ENCODE results near the gene C1orf52.
A peak's percentile ranks its signal among the peaks of the same experiment; 100 is the strongest.
"Not testable (repeated sequence)": the region's sequence is repeated elsewhere in the genome, so short reads cannot be mapped to it uniquely, and the experiment has no call there.

Gene C1orf52

GRCh38 chr1:85277802-85278201 lies 18.3 kb upstream of the C1orf52 start:
- no peak for DNase-seq

- no peak for DNase-seq
Observed at GRCh38 chr1:85276978-85277639, 17.6 kb upstream of the C1orf52 start.

- peak; percentile 96 for DNase-seq
Observed at GRCh38 chr1:85276215-85276977, 16.9 kb upstream of the C1orf52 start, which contains the start of gene BCL10. Gene BCL10, minus strand, starts transcription at chr1:85276632. Its CDS starts 280 bp downstream, at chr1:85276352.

GRCh38 chr1:85275701-85276214 lies 16.3 kb upstream of the C1orf52 start:
- DNase-seq = no peak

GRCh38 chr1:85274969-85275453 lies 15.5 kb upstream of the C1orf52 start:
- DNase-seq = no peak

GRCh38 chr1:85273397-85273796 lies 13.9 kb upstream of the C1orf52 start:
- DNase-seq = no peak

GRCh38 chr1:85268801-85269585 lies 9.5 kb upstream of the C1orf52 start:
- no peak for DNase-seq

- DNase-seq = no peak
Observed at GRCh38 chr1:85267313-85267712, 7.9 kb upstream of the C1orf52 start.

- DNase-seq = no peak
Observed at GRCh38 chr1:85264150-85264549, 4.7 kb upstream of the C1orf52 start.

- no peak for DNase-seq
Observed at GRCh38 chr1:85262985-85263384, 3.5 kb upstream of the C1orf52 start.

- DNase-seq = no peak
Observed at GRCh38 chr1:85259912-85260274, 431 bp upstream of the C1orf52 start.

- no peak for DNase-seq
Observed at GRCh38 chr1:85258536-85259117, 835 bp downstream of the C1orf52 start.

- not testable (repeated sequence) for DNase-seq
Observed at GRCh38 chr1:85249042-85249441, 10.4 kb downstream of the C1orf52 start.

- DNase-seq = no peak
Observed at GRCh38 chr1:85245891-85246290, 13.6 kb downstream of the C1orf52 start.

- no peak for DNase-seq
Observed at GRCh38 chr1:85245456-85245855, 14.0 kb downstream of the C1orf52 start.

- no peak for DNase-seq
Observed at GRCh38 chr1:85244271-85245061, 15.0 kb downstream of the C1orf52 start.

- no peak for DNase-seq
Observed at GRCh38 chr1:85243372-85243771, 16.1 kb downstream of the C1orf52 start.

GRCh38 chr1:85240643-85241042 lies 18.8 kb downstream of the C1orf52 start:
- DNase-seq = no peak

GRCh38 chr1:85240174-85240601 lies 19.3 kb downstream of the C1orf52 start:
- no peak for DNase-seq

GRCh38 chr1:85237613-85238012 lies 21.8 kb downstream of the C1orf52 start:
- DNase-seq = no peak

- no peak for DNase-seq
Observed at GRCh38 chr1:85230305-85230977, 29.0 kb downstream of the C1orf52 start.

Measured in stimulated activated CD4-positive, alpha-beta T cell treated with anti-CD3 and anti-CD28 coated beads, Interleukin-12 subunit alpha, Interleukin-12 subunit beta, amount 100 ng/mL, for 4 hours (primary cell).